Measurements from ENCODE around the gene ZNF804B. TPM values are rescaled to one million over a fixed set of nuclear protein-coding genes. Genes with fewer than 3 reads are reported as not detected.

Gene ZNF804B
- total and polyA plus RNA-seq, 2 of the 4 experiments (the other 2 are of a cell fraction): not detected

- Histone ChIP-seq H2BK120ac (ENCODE audit: low read depth, low read length) (no peak overlapping the region), H4K91ac (ENCODE audit: insufficient read depth, low read depth, low read length) (no peak overlapping the region), H3K4me2 (ENCODE audit: low read depth, low read length) (no peak overlapping the region), H3K9me1 (ENCODE audit: insufficient read depth, low read length) (no peaks in the 10 kb centered on the region), H3K27ac (ENCODE audit: insufficient read depth, low read length) (no peak overlapping the region), H3K79me1 (ENCODE audit: low read depth in 1 of 2, low read length in 2 of 2) (no peaks in the 10 kb centered on the region), H3K4ac (ENCODE audit: low read depth, low read length) (no peak overlapping the region), H3K23ac (ENCODE audit: low read depth, low read length) (no peak overlapping the region), H2BK5ac (ENCODE audit: low read depth, low read length, poor library complexity, severe bottlenecking) (no peak overlapping the region), H3K9ac (ENCODE audit: low read depth, low read length) (no peak overlapping the region), H3K36me3 (ENCODE audit: control insufficient read depth, insufficient read depth, low read length) (no peaks in the 10 kb centered on the region), H3K9me3 (ENCODE audit: control insufficient read depth, insufficient read depth, low read length) (no peaks in the 10 kb centered on the region; the same call in none of the 2 replicates), H3K56ac (ENCODE audit: extremely low read depth, insufficient read depth, low read length) (no peak overlapping the region), H3K18ac (ENCODE audit: low read depth, low read length) (no peak overlapping the region), H3K27me3 (ENCODE audit: control insufficient read depth, insufficient read depth, low read length) (no peaks in the 10 kb centered on the region), H2AK9ac (replicated peaks; ENCODE audit: low read depth, low read length, poor library complexity) (no peak overlapping the region), H3K4me1 (ENCODE audit: control insufficient read depth, insufficient read depth, low read length) (no peaks in the 10 kb centered on the region), H3K14ac (replicated peaks; ENCODE audit: low read depth, low read length) (no peak overlapping the region), H4K5ac (ENCODE audit: low read depth, low read length) (no peak overlapping the region), H2AFZ (replicated peaks; ENCODE audit: low read length, poor library complexity) (no peak overlapping the region), H4K8ac (ENCODE audit: low read depth in 2 of 2, low read length in 2 of 2) (no peak overlapping the region), H2AK5ac (ENCODE audit: low read depth, low read length) (no peak overlapping the region), H3K4me3 (ENCODE audit: insufficient read depth, low read depth, low read length) (no peak overlapping the region), H4K20me1 (ENCODE audit: insufficient read depth, low read length) (no peaks in the 10 kb centered on the region), H2BK15ac (ENCODE audit: low read depth, low read length) (no peak overlapping the region), H2BK20ac (ENCODE audit: low read depth, low read length) (no peak overlapping the region)
- in situ Hi-C loops (cut with MboI; ENCODE audit: low sequenced_read_pairs) (no loop called here), intact Hi-C loops (cut with micrococcal nuclease) (no loop called here), dilution Hi-C loops (cut with HindIII; ENCODE audit: low sequenced_read_pairs, unreplicated experiment) (no loop called here)
- no CpG with 5 or more reads among the region's 3 CpGs for WGBS, 2 experiments (ENCODE audit: extremely low coverage in 2 of 2, insufficient read length in 1 of 2)
- BruUV-seq (replicated peaks): no TSS peak
- ATAC-seq (ENCODE audit: low read depth): no peak
- TF ChIP-seq RCOR1 (IDR thresholded peaks at IDR 0.05; ENCODE audit: insufficient replicate concordance, low read length) (no peak), CTCF (conservative IDR thresholded peaks at IDR 0.05; ENCODE audit: low read depth, low read length) (no peak), MAFK (IDR thresholded peaks at IDR 0.05; ENCODE audit: low read depth, low read length) (no peak), RFX5 (IDR thresholded peaks at IDR 0.05; ENCODE audit: low read depth, low read length) (no peak), CEBPB (IDR thresholded peaks at IDR 0.05; ENCODE audit: low read depth, low read length) (no peak), MAZ (IDR thresholded peaks at IDR 0.05; ENCODE audit: borderline replicate concordance, low read depth, low read length) (no peak), FOS (IDR thresholded peaks at IDR 0.05; ENCODE audit: low read depth, low read length) (no peak), ELK1 (IDR thresholded peaks at IDR 0.05; ENCODE audit: borderline replicate concordance, low read depth, low read length) (no peak), NFE2L2 (IDR thresholded peaks at IDR 0.05; ENCODE audit: low read depth, low read length) (no peak)
- POLR2A ChIA-PET (ENCODE audit: unreplicated experiment): no interaction called here
- DNase-seq: no peak
- CTCF ChIA-PET: no interaction called here
These were observed 318.5 kb downstream of the ZNF804B start for GRCh38 chr7:89077992-89078391.
